HFF-Myc (cell line): ENCODE measurements around the gene DIDO1.
"Not testable (repeated sequence)": the region's sequence is repeated elsewhere in the genome, so short reads cannot be mapped to it uniquely, and the experiment has no call there.

ENCODE experiments used
- DNase-seq: peaks from one replicate; pipeline ENCODE4 v3.0.0-alpha.2; 2011; ENCODE audit warnings: low read depth; ENCODE audit errors: extremely low read depth
- H3K4me3 ChIP-seq: replicated peaks from 2 replicates; pipeline ENCODE4 v1.5.1; 2011; ENCODE audit warnings: low read depth, mild to moderate bottlenecking, control low read depth, low read length
- CTCF ChIP-seq: IDR thresholded peaks from 2 replicates; pipeline ENCODE4 v1.5.1; 2012; ENCODE audit warnings: mild to moderate bottlenecking, low read depth, low read length, control low read depth; ENCODE audit errors: missing control alignments

DIDO1 gene

GRCh38 chr20:62925420-62926228, 681 bp downstream of the DIDO1 start:
- no peak for DNase-seq
- TF ChIP-seq CTCF, result no peak
- peak overlapping the region; percentile 86 for H3K4me3 ChIP-seq

GRCh38 chr20:62925076-62925419, 1.3 kb downstream of the DIDO1 start:
- no peak for TF ChIP-seq CTCF
- no peak for DNase-seq
- peak overlapping the region; percentile 86 for H3K4me3 ChIP-seq

GRCh38 chr20:62924442-62925075, 1.7 kb downstream of the DIDO1 start:
- H3K4me3 ChIP-seq, result peak overlapping the region; percentile 86
- DNase-seq, result no peak
- no peak for TF ChIP-seq CTCF

GRCh38 chr20:62923669-62924441, 2.5 kb downstream of the DIDO1 start:
- H3K4me3 ChIP-seq, result peak overlapping the region; percentile 86
- TF ChIP-seq CTCF, result no peak
- no peak for DNase-seq

- not testable (repeated sequence) for H3K4me3 ChIP-seq, DNase-seq
Measured at GRCh38 chr20:62923059-62923668, 3.1 kb downstream of the DIDO1 start.

GRCh38 chr20:62922451-62922921, 3.8 kb downstream of the DIDO1 start:
- no peak for DNase-seq
- H3K4me3 ChIP-seq, result no peak overlapping the region
- no peak for TF ChIP-seq CTCF
